ENCODE data around the gene DCK.

Gene DCK

DNA sequence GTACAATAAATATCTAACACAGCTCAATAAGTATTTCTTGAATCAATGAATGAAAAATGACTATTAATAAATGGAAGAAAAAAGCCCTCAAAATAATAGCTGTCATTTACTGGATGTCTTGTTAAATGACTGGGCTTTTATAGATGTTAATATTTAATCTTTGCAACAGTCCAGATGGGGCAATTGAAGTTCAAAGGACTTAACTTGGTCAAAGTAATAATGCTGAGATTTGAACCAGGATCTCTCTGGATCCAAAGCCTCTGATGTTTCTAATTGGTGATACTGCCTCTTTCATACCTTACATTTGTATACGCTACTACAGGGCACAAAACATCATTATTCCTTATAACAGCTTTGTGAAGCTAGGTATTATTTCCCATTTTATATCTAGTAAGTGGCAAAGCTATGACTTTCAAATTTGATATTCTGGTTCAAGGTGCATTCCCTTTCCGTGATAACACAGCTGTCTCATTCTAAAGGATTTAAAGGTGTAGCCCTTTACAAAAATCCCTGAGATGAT is 72.6 kb downstream of the DCK start:
- DNase-seq, result no peak

DNA sequence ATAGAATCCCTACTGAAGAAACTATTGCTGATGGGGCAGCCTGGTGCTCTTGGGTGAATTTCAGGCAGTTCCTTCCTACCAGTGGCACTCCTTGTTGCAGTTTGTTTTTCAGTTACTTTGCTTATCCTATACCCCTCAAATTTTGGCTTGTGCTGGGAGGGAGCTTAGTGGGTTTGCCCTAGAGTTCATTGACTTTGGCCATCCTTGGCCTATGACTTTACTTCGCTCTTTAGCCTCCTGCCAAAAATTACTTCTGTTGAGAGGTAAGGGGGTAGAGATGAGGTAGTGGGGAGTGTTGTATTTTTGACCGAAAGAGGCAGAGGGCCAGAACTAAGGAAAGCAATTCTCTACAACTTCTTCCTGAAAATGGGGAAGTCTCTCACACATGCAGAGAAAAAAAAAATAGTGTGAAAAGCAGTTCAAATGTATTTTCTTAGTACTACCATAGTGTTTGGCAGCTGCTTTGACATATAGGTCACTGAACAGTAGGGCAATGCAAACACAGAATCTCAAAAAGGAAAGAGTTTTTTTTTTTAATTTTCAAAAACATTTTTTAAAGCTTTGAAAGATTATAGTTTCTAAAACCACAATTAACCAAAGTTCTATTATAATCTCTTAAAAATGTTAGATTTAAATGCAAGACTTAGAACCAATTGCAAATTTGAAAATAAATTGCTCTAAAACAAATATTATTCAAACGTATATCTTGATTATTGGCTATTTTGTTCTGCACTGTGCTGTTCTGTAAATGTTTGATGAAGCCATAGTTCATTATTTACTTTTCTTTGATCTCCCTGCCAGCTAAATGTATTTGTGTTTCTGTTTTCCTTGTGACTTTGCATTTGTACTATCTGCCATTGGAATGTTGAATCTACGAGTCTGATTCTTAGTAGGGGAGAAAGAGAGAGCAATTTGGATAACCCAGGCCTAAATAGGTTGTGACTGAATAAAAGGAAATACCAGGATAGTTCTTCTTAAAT is 73.6 kb downstream of the DCK start:
- no peak for DNase-seq

DNA sequence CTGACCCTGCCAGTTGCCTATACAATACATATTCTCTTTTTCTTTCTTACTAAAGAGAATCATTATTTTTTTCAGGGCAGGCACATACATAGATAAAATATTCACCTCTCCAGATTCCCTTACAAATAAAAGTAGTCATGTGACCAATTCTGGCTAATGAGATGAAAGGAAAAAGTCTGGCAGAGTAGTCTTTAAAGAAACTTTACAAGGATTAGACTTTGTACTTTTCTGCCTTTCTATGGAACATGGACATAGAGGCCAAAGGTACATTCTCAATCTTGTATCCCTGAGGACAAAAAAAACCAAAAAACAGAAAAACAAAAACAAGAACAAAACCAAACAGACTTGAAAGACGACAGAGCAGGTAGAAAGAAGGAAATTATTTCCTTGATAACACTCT is 75.6 kb downstream of the DCK start:
- no peak for DNase-seq

DNA sequence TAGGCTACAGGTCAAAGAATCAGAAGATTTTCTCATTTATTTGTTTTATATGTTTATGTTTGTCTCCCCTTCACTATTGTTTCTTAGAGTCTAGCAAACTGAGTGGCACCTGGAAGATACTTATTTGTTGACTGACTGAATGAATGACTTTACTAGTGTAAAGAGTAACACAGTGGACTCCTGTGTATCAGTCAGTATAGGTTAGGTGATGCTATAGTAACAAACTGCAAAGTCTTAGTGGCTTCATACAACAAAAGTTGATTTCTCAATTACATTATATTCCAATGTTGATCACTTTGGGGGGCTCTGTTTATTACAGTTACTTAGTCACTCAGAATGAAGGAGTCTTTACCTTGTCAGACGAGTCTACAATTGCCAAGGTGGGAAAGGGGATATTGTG is 76.6 kb downstream of the DCK start:
- no peak for DNase-seq

DNA sequence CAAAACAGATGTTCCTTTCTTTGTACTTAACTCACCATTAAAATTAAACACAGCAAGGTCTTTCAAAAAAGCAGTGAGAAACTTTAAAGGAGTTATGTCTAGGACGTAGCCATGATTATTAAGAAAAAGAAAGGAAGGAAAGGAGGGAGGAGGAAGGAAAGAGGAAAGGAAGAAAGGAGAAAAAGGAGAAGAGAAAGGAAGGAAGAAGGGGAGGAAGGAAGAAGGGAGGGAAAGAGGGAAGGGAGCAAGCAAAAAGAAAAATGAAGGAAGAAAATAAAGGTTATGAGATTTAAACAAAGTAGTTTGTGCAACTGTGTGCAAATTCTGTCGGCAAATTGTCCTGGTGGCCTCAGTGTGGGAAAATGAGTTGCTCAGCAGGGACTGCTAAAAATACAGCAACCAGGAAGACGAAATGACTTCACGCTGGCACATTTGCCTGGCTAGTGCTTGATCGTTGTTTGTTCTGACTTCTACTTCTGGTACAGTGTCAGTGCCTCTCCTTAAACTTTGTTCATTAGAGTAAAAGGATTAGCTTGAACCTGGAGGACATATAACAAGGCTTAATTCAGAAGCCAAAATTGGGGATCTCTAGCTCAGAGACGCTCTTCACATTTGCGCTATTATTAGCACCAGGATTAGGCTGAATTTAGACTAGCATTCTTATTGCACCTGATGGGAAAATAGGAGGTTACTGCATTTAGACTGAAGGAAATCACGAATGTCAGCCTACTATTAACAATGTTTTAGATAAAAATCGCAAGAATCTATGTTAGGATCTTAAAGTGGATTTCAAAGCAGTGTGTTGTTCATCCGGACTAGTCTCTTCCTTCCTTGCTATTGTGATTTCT is 81.2 kb downstream of the DCK start:
- DNase-seq, result no peak
